GM21360 (cell line): ENCODE measurements around the gene TMEM214.
"Not testable (repeated sequence)": the region's sequence is repeated elsewhere in the genome, so short reads cannot be mapped to it uniquely, and the experiment has no call there.

Source experiments
- ATAC-seq: cut with Tn5 transposase; IDR thresholded peaks from one replicate; pipeline ENCODE4 v1.9.1; 2021; ENCODE audit warnings: mild to moderate bottlenecking, moderate library complexity; ENCODE audit not compliant: unreplicated experiment

Gene TMEM214

DNA sequence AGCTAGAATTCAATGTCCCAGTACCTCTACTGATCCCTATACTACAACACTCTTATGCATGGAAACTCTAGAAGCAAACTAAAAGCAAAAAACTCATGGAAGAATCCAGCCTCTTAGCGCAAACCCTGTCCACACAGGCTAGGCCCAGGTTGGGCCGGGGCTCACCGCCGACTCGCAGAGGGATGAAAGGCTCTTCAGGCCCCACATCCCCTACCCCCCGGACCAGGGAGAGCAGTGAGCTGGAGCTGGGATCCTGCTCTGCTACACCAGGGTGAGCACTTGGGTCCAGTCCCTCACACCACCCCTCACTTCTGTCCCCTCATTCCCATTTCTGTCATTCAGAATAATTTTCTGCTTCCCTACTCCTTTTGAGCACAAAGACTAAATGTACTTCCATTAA lies 36.7 kb downstream of the TMEM214 start:
- no peak for ATAC-seq

DNA sequence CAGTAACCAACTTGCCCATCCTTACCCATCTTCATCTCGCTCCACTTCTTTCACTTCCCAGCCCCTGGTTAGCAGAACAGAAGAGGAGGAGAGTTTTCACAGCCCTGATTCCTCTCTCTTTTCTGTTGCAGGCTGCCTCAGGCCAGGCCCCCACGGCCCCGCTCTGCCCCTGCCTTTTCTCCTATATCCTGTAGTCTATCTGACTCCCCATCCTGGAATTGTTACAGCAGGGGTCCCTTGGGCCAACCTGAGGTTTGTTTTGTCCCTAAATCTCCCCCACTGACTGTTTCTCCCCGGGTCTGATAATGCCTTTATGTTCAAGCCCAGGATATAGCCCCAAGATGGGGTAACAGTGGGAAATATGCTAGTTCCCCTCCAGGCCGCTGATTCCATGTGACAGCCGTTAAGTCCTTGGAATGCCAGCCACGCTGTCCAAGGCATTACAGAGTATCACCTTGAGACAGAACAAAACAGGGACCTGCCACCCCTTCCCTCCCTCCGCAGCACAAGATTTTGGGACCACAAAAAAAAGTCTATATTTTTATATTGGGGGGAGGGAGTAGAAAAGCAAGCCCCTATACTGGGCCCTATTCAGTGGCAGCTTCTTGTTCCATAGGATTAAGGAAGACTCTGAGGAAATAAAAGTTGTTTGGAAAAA lies 37.3 kb downstream of the TMEM214 start:
- ATAC-seq, result no peak

DNA sequence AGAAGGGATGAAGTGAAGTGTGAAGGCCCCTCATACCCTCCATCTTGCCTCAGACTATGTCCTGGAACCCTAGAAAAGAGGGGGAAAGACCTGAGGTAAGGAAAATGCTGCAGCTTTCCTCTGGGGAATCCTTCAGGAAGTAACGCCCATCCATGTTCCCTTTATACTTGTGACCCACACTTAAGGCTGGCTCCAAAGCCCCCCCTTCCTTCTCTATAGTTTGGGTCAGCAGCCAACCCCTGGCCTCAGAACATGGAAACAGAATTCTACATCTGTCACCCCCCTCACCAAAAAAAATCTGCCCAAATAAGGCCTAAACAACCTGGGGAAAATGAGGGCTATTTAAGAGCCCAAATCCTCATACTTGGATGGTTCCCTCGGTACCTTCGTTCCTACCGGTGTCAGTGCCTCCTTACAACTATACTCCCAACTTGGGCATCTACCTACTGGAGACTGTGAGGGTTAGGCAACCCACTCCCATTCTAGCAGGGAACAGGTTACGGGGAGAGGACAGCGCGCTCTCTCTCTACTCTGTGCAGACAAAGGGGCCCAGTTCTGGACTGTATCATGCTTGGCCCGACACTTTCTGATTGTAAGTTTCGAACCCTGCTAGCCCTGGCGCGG lies 38.0 kb downstream of the TMEM214 start:
- no peak for ATAC-seq

DNA sequence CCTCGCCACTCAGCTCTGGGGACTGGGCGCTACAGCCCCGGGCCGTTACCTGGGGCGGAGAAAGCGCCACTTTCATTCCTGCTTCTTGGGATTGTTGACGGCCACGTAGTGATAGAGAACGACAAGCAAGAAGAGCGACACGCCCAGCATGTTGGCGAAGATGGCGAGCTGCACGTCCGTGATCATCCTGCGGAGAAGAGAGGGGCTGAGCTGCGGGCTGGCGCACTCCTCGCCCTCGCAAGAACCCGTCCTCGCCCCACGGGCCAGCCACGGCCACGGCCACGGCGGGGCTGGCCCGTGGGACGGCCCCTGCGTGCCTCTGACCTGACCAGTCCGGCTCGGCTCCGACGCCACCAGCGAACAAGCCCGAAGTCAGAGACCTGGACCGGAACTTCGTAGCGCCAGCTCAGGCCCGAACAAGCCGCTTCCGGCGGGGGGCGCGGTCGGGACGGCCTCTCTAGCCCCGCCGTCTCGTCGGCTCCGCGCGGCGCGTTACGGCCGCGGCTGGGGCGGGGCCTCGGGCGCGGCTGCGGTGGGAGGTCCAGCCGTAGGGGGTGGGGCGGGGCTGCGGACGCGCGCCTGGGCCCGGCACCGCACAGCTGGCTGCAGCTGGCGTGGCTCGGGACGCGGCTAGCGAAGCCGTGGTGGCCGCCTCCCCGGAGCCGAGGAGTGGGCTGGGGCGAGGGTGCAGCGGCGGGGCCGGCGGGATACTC lies 38.7 kb downstream of the TMEM214 start, which contains the start of gene OST4:
Gene OST4, minus strand, starts transcription at position 378 of the 713 bp plus-strand sequence.
- peak; percentile 74 for ATAC-seq

DNA sequence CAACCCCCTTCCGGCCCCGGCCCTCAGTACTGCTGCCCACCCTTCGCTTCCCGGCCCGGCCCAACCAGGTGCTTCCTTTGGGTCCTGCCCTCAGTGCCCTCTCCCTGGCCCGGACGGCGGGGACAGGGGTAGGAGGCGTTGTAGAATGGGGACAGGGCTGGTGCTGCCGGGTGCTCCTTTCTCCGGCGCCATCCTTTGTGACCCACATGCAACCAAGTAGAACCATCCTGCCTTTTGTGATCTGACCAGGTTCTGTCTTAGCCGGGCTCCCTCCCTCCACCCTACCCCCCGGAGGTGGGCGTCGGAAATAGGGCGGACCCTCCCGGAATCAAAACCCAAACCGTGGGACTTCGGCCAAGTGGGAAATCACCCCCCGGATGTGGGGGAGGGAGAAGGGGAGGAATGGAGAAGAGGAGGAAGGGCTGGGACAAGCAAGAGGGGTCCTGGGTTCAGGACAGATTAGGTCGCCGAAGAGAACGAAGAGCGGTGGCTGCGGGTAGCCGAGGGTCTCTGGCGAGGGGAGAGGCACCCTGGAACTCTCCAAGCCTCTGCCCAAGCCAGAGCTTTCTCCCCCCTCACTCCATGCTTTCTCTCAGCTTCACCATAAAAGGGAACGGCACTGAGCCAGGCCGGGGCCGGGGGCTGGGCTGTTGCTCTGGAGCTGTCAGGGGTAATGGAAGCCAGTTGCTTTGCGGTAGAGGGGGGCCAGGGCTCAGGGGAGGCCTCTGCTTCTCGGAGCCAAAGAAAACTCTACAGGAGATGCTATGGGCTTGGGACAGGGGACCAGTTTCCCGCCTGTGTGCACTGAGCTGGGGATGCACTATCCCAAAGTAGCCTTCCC lies 39.4 kb downstream of the TMEM214 start:
- ATAC-seq, result peak; percentile 17

DNA sequence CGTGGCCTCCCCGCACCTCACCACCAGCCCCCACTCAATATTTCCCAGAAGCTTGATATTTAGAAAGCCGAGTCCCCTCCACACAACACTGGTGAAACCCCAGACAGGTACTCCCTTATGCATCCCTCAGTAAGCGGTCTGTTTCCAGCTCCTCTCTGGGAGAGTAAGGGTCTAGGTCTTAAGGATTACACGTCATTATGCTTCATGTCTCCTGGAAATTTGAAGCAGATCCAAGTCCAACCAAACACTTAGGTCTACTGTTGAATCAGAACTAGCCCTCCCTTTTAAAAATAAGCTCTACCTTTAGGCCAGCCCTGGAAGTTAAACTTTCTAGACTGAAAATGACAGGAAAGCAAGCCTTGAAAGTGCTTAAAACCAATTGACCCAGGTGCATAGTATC lies 40.2 kb downstream of the TMEM214 start:
- ATAC-seq, result no peak

DNA sequence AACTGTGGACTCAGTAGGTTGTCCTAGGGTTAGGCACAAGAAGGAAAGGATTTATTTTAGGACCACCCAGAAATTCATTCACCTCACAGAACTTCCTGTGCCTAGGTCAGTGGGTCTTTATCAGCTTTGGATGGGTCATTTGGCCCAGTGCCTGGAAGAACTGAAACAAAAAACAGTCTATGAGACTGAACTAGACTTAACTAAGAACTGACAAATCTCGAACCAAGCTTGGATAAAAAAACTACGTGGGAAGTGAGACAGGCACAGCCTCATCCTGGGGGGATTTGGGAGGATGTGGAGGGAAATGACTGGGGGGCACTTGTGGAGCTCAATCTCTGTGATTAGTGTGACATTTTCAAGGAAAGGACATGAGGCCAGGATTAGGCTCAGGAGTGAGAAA lies 41.0 kb downstream of the TMEM214 start:
- ATAC-seq, result no peak

DNA sequence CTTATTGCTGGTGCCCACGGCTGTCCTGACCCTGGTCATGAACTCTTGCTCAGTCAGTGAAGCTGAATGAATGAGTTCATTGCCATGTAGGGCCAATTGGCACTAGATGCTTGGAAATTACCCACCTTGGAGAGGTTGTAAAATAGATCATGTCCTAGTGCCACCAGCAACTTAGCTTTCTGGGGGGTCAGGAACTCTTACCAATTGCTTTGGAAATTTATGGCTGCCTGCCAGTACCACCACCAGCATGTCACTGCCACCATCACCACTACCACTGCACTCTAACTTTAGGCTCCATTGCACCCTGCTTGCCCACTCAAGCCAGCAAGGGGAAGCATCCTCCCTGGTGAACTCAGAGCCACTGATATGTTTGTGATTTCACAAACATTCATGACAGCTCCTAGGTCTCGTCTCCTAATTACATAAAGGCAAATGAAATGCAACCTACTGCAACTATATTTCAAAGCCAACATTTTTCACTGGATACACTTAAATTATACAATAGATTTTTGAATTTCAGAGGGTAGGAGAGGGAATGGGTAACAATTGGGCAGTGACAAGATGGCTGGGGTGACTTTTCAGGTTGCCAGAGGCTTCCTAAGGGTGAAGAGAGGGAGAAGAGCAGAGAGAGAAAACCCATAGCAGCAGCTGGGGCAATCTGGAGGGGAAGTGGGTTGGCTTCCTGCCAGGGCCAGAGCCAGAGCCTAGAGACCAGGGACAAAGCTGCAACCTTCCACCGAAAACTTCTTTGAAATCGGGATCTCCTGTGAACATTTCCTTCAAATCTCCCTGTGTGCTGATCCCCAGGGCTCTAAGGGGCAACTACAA lies 42.2 kb downstream of the TMEM214 start:
- ATAC-seq, result no peak

DNA sequence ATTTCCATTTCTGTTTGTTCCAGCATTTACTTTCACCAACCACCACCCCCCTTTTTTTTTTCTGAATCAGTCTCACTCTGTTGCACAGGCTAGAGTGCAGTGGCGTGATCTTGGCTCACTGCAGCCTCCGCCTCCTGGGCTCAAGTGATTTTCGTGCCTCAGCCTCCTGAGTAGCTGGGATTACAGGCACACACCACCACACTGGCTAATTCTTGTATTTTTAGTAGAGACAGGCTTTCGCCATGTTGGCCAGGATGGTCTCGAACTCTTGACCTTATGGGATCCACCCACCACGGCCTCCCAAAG lies 42.8 kb downstream of the TMEM214 start:
- not testable (repeated sequence) for ATAC-seq

DNA sequence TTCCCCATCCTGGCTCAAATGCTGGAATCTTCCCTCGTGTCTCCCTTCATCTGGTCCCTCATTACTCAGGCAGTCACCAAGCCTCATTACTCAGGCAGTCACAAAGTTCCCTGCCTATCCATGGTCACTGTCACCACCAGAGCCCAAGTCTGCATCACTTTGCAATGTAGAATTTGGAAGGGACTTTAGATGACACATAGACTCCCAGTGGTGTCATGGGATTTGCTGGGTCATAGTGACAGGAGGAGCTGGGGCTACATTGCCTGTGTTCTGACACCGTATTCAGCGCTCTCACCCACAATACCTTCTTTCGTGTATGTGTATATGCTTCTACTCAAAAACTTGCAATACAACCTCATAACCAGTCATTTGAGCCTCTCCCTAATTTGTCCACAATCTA lies 43.6 kb downstream of the TMEM214 start:
- no peak for ATAC-seq

DNA sequence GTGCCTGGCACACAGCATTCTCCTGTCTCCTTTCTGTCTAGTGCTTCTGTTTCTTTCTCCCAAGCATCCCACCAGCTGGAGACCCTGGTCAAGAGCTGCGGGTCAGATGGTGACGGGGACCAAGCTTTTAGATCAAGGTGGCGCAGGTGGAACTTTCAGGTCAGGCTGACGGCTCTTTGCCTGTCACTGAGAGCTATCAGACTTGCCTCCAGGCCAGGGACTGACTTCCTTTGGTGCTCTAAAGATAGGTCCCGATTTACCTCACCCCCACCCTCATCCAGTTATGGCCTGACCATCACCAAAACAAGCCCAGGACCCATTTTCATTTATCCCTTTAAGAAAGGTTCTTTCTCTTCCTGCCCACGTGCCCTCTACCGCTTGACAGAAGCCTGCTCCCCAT lies 44.5 kb downstream of the TMEM214 start:
- no peak for ATAC-seq

DNA sequence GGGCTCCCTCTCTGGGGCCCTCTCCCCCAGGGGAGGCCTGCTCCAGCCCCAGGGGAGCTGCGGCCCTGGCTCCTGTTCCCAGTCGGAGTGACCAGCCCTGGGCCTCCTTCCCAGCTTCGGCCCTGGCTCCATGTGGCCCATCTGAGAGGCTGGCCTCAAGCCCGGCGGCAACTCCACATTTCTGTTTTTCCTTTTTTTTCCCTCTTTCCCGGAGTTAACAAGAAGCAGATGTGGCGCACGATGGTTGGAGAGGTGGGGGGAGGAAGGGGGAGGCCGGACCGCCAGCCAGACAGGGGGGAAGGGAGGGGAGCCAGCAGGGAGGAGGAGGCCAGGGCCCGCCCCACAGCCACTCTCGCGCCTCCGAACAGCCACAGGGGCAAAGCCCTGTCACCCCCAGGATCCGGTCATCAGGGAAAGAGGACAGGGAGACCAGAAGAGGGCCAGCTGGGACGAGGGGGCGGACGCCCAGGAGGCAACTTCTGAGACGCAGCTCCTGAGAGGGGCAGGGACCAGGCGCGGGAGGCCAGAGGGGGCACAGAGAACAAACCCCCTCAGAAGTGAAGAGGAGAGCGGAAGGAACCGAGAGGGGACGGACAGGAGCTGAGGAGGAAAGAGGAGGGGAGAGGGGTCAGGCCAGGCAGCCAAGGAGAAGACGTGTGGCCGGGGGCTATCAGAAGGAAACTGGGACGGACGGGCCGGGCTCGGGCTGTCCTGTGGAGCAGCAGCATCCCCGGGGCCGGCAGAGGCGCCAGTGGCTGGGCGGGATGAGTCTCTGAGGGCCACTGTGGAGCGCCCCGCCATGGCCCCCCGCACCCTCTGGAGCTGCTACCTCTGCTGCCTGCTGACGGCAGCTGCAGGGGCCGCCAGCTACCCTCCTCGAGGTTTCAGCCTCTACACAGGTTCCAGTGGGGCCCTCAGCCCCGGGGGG lies 45.8 kb downstream of the TMEM214 start, which contains the start of gene EMILIN1:
Gene EMILIN1, plus strand, starts transcription at position 349 of the 928 bp plus-strand sequence. Its CDS starts 451 bp downstream, at position 800.
- ATAC-seq, result no peak

DNA sequence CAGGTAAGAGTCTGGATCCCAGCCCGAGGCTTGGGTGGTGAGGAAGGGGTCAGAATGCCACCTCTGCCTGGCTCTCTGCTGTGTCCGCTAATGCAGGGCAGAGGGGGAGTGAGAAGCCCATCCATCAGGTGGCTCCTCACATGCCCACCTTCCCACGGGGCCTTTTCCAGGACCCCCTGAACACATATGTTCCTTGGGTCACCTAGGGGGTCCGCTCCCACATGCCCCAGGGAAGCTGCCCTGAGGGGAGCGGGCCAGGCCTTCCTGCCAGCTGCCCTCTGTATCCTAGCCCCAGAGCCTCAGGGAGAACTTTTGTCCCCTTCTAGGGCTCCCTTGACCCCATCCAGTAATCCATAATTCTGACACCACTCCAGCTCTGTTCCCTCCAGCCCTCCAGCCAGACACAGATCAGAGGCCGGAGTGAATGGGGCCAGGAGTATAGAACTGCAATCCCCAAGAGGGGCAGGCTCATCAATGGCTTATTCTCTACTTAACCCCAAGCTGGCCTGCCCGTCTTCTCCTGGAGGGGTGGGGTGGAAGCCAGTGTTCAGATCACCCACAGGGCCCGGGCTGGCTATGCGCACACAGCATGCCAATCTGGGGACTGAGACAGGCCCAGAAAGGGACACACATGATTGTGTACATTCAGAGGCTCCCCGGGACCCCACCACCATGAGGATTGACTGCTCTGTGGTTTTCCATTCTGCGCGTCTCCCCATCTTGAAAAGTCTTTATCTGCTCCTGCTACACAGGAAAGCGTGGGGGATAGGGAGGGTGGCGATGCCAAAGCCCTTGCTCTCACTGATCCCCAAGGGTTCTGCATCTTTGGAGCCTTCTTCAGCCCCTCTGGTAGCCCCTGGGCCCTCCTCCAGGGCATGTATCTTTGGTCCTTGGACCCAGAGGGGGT lies 46.7 kb downstream of the TMEM214 start:
- ATAC-seq, result no peak

DNA sequence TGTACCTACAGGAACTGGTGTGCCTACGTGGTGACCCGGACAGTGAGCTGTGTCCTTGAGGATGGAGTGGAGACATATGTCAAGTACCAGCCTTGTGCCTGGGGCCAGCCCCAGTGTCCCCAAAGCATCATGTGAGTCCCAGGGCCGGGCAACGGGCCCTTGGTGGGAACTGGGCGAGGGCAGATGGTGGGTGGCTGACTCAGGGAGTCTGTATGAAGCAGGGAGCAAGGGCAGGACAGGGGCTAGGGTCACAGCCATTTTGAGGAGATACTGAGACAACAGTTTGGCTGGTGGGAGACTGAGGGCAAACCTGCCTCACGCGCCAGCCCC lies 47.3 kb downstream of the TMEM214 start:
- no peak for ATAC-seq

DNA sequence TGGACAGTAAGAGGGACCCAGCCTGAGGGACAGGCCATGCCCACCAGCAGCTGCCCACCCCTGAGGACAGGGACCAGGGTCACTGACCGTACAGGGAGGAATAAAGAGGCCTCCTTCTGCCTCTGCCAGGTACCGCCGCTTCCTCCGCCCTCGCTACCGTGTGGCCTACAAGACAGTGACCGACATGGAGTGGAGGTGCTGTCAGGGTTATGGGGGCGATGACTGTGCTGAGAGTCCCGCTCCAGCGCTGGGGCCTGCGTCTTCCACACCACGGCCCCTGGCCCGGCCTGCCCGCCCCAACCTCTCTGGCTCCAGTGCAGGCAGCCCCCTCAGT lies 47.8 kb downstream of the TMEM214 start:
- no peak for ATAC-seq

DNA sequence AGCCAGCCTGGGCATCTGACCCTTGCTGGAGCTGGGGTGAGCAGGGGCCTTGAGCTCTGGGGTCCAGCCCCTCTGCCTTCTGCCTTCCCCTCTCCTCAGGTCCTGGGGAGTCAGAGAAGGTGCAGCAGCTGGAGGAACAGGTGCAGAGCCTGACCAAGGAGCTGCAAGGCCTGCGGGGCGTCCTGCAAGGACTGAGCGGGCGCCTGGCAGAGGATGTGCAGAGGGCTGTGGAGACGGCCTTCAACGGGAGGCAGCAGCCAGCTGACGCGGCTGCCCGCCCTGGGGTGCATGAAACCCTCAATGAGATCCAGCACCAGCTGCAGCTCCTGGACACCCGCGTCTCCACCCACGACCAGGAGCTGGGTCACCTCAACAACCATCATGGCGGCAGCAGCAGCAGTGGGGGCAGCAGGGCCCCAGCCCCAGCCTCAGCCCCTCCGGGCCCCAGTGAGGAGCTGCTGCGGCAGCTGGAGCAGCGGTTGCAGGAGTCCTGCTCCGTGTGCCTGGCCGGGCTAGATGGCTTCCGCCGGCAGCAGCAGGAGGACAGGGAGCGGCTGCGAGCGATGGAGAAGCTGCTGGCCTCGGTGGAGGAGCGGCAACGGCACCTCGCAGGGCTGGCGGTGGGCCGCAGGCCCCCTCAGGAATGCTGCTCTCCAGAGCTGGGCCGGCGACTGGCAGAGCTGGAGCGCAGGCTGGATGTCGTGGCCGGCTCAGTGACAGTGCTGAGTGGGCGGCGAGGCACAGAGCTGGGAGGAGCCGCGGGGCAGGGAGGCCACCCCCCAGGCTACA lies 49.4 kb downstream of the TMEM214 start:
- ATAC-seq, result no peak

DNA sequence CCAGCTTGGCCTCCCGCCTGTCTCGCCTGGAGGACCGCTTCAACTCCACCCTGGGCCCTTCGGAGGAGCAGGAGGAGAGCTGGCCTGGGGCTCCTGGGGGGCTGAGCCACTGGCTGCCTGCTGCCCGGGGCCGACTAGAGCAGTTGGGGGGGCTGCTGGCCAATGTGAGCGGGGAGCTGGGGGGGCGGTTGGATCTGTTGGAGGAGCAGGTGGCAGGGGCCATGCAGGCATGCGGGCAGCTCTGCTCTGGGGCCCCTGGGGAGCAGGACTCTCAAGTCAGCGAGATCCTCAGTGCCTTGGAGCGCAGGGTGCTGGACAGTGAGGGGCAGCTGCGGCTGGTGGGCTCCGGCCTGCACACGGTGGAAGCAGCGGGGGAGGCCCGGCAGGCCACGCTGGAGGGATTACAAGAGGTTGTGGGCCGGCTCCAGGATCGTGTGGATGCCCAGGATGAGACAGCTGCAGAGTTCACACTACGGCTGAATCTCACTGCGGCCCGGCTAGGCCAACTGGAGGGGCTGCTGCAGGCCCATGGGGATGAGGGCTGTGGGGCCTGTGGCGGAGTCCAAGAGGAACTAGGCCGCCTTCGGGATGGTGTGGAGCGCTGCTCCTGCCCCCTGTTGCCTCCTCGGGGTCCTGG lies 50.1 kb downstream of the TMEM214 start:
- ATAC-seq, result no peak
